Measurements from ENCODE around the gene ZNF317. TPM values are rescaled to one million over a fixed set of nuclear protein-coding genes. Genes with fewer than 3 reads are reported as not detected.

ZNF317 gene
- total RNA-seq, 4 donors from 2014 or later, result 18.0 to 20.0 (median 18.6) TPM

DNA sequence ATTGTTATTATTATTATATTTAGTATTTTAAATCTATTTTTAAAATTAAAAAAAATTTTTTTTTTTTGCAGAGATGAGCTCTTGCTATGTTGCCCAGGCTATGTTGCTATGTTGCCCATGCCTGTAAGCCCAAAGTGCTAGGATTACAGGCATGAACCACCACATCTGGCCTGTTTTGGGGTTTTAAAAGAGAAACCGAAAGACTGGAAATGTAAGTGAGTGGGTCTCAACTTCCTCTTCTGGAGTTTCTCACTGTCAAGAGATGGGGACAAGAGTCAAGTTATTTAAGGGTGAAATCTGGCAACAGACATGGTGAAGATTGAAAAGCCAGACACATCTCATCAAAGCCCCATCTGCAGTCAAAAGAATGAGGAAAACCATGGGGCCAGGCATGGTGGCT is 9.2 kb upstream of the ZNF317 start:
- TF ChIP-seq, protein P1, sequence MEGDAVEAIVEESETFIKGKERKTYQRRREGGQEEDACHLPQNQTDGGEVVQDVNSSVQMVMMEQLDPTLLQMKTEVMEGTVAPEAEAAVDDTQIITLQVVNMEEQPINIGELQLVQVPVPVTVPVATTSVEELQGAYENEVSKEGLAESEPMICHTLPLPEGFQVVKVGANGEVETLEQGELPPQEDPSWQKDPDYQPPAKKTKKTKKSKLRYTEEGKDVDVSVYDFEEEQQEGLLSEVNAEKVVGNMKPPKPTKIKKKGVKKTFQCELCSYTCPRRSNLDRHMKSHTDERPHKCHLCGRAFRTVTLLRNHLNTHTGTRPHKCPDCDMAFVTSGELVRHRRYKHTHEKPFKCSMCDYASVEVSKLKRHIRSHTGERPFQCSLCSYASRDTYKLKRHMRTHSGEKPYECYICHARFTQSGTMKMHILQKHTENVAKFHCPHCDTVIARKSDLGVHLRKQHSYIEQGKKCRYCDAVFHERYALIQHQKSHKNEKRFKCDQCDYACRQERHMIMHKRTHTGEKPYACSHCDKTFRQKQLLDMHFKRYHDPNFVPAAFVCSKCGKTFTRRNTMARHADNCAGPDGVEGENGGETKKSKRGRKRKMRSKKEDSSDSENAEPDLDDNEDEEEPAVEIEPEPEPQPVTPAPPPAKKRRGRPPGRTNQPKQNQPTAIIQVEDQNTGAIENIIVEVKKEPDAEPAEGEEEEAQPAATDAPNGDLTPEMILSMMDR (IDR thresholded peaks at IDR 0.05; ENCODE audit: low read depth), result no peak

DNA sequence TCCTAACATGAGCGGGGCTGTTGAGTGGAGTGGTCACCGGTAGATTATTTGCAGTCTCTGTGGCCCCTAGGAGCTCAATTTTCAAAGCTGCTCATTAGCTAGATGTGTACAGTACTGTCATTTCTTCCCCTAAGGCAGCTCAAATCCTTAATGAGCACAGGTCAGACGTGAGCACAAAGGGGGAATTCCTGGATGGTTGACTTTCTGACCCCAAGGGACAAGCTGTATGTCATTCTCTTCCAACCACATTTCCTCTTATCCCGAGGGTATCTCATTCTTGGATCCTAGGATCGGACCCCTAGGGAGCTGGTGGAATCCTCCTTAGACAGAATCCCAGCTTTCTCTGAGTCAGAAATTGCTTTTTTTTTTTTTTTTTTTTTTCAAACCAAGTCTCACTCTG is 7.8 kb upstream of the ZNF317 start:
- TF ChIP-seq, protein P1 (IDR thresholded peaks at IDR 0.05; ENCODE audit: low read depth), result no peak

DNA sequence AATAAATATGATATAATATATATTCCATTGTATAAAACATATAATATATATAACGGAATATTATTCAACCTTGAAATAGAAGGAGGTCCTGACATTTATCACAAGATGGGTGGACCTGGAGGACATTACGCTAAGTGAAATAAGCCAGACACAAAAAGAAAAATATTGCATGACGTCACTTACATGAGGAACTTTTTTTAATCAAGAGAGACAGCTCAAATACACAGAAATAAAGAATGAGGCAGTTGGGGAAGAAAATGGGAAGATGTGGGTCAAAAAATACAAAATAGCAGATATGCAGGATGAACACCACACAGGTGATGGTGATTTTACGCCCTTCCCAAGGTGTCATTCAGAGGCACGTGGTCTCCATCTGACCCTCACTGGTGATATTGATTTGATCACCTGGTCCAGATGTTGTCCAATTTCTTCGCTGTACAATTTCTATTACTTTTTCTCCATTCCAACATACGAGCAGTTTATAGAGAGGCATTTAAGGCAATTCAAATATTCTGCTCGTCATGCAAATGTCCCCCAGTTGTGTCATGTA is 513 bp upstream of the ZNF317 start:
- TF ChIP-seq, protein P1 (IDR thresholded peaks at IDR 0.05; ENCODE audit: low read depth), result no peak

DNA sequence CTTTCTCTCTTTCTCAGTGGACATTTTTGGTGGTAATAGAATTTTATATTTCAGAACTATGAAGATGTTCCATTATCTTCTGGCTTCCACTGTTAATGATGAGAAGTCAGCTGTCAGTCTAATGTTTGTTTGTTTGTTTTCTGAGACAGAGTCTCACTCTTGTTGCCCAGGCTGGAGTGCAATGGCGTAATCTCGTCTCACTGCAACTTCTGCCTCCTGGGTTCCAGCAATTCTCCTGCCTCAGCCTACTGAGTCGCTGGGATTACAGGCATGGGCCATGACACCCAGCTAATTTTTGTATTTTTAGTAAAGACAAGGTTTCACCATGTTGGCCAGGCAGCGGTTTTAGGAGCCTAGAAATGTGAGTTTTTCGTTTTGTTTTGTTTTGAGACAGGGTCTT is 4.7 kb downstream of the ZNF317 start:
- TF ChIP-seq, protein P1 (IDR thresholded peaks at IDR 0.05; ENCODE audit: low read depth), result no peak

DNA sequence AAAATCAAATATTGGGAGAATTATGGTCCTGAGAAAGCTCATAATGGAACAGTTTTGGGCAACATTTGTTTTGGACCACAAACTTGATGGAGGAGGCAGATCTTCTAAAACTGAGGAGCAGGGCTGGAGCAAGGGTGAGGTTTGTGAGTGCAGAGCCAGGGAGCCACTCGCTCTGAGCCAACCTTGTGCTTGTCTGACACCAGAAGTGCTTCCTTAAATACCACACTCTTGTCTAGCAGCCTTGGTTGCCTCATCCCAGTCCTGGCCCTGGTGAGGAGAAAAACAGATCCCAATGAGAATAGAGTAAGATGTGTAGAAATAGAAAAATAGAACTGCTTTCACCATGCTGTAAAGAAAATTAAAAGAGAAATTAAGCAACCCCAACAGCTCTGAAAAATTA is 6.7 kb downstream of the ZNF317 start:
- TF ChIP-seq, protein P1 (IDR thresholded peaks at IDR 0.05; ENCODE audit: low read depth), result no peak

DNA sequence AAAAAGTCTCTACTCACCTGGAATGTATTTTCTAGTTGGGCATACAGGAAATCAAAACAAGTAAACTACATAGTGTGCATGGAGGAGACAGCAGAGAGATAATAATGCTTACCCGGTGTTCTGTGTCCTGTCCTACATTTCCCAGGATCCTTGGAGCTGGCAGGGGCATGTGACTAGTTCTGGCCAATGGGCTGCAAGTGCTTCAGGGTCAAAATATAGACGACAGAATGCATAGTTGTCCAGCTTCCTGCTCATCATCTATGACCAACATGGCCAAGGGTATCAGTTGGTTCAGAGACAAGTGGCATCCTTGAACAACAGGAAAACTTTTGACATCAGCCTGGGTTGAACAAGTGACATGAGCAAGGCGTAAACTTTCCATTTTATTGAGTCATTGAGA is 8.5 kb downstream of the ZNF317 start:
- TF ChIP-seq, protein P1 (IDR thresholded peaks at IDR 0.05; ENCODE audit: low read depth), result no peak

DNA sequence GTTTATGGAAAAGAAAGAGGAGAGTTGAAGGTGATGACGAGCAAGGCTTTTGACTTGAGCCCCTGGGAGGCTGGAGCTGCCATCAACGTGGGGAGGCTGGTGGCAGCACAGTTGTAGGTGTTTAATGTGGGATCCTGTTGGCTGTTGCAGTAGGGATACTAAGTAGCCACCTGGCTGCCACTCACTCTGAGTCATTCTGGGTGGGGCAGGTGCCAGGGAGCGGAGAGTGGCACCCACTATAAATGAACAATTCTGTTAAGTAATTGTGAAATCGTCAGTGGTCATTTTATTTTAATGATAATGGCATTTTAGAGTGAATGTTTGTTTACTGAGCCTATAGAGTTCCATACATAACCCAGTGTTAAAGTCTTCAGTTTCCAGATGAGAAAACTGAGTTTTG is 9.8 kb downstream of the ZNF317 start:
- TF ChIP-seq, protein P1 (IDR thresholded peaks at IDR 0.05; ENCODE audit: low read depth), result no peak
